H1 (cell line): ENCODE data around the gene TNNI2. TPM values are rescaled to one million over a fixed set of nuclear protein-coding genes. Genes with fewer than 3 reads are reported as not detected.

Experiments used
- BRCA1 ChIP-seq: IDR thresholded peaks from 2 replicates; pipeline ENCODE4 v1.6.1; 2012; ENCODE audit warnings: low read depth, low read length, improper control_type of control experiment
- EP300 ChIP-seq, 2 experiments: IDR thresholded peaks; 1 replicate in 1 of 2; 2 replicates in 1 of 2; pipeline ENCODE4 v1.6.1; 2011 to 2012; ENCODE audit warnings: low read depth in 2 of 2, low read length in 2 of 2, mild to moderate bottlenecking in 2 of 2, borderline replicate concordance in 1 of 2, inconsistent platforms in 1 of 2, moderate library complexity in 1 of 2
- JUN ChIP-seq: IDR thresholded peaks from 2 replicates; pipeline ENCODE4 v1.6.1; 2011; ENCODE audit warnings: low read depth, mild to moderate bottlenecking, improper control_type of control experiment, low read length
- KDM5A ChIP-seq: fragments of 200-600 bp; IDR thresholded peaks from 2 replicates; pipeline ENCODE4 v1.7.1; 2012; ENCODE audit warnings: mild to moderate bottlenecking, low read length, inconsistent platforms, mixed read lengths
- NANOG ChIP-seq: IDR thresholded peaks from 2 replicates; pipeline ENCODE4 v1.6.1; 2011; ENCODE audit warnings: low read length, low read depth, mild to moderate bottlenecking, inconsistent platforms; ENCODE audit not compliant: insufficient read depth, poor library complexity, severe bottlenecking
- NRF1 ChIP-seq: IDR thresholded peaks from 2 replicates; pipeline ENCODE4 v1.6.1; 2011; ENCODE audit warnings: mild to moderate bottlenecking, low read depth, low read length, improper control_type of control experiment
- POLR2A ChIP-seq, 2 experiments: IDR thresholded peaks; 1 replicate in 1 of 2; 2 replicates in 1 of 2; pipeline ENCODE4 v1.6.1; 2011; ENCODE audit warnings: low read depth in 2 of 2, low read length in 2 of 2, mild to moderate bottlenecking in 2 of 2; ENCODE audit errors: control extremely low read depth in 1 of 2
- SUZ12 ChIP-seq: fragments of 200-600 bp; sonication (generic); IDR thresholded peaks from 2 replicates; pipeline ENCODE4 v1.6.1; 2012; ENCODE audit warnings: mild to moderate bottlenecking, inconsistent platforms, low read length, moderate library complexity, mixed read lengths
- TAF1 ChIP-seq: IDR thresholded peaks from 2 replicates; pipeline ENCODE4 v1.6.1; 2011; ENCODE audit warnings: mild to moderate bottlenecking, low read depth, low read length
- TAF7 ChIP-seq: optimal IDR thresholded peaks from 2 replicates; pipeline ENCODE3; 2011; ENCODE audit warnings: low read depth, mild to moderate bottlenecking, inconsistent platforms, low read length, moderate library complexity, borderline replicate concordance
- polyA plus RNA-seq, 7 experiments: library from polyadenylated mRNA; depleted of rRNA in 3 of 7; stranded (reverse) in 5 of 7; unstranded in 2 of 7; fragments of >200 nt in 5 of 7; fragments of 200-250 nt in 2 of 7; gene quantifications; 1 replicate in 5 of 7; 2 replicates in 1 of 7; 4 replicates in 1 of 7; pipeline versions ENCODE4 v1.2.1 to v1.2.3, GENCODE V29; 2011 to 2013; ENCODE audit warnings: missing spikeins in 2 of 7, mixed read lengths in 2 of 7
- total RNA-seq: library from RNA; stranded (reverse); fragmentation: NEBNext Ultra II Directional; extraction: Animal tissue kit (Norgen Biotek cat#: 25700); gene quantifications from 2 replicates; pipeline ENCODE4 v1.2.1, GENCODE V29; 2021
- TF ChIP-seq, protein P1 (sequence below): fragments of 300-600 bp; sonication (generic); IDR thresholded peaks from 2 replicates; pipeline ENCODE4 v1.7.1; 2012; ENCODE audit warnings: low read length, moderate library complexity, mild to moderate bottlenecking, inconsistent platforms; ENCODE audit not compliant: insufficient replicate concordance

The TNNI2 gene
- total and polyA plus RNA-seq, 2 of the 8 experiments (the other 6 are each of a cell fraction or from before 2014, with no cell fraction given) = not detected

DNA sequence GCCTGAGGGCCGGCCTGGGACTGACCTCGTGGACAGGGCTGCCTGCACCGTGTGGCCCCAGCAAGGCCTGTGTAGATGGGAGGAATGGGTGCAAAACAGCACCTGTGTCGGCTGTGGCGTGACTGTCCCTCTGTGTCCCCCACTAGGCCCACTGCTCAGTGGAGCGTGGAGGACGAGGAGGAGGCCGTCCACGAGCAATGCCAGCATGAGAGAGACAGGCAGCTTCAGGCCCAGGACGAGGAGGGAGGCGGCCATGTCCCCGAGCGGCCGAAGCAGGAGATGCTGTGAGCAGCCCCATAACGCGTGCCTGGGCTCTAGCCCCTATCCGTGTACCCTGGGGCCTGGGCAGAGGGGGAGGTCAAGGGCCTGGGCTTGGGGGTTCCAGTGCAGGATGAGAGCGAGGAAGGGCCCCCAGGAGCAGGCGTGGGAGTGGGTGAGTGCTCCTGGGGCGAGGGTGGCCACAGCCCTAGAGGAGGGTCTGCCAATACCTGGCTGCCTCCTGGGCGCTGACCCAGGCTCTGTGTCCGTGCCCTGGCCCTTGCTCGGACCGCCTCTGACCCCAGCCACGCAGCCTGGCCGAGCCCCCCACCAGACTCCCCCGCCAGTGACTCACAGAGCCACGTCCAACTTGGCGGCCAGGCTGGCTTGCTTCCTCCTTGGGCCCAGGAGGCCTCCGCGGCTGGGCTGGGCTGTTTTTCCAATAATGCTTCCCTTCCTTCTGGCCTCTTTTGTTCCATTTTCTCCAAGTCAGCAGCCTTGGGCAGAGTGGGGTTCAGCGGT lies 41.4 kb downstream of the TNNI2 start (continued):
- TF ChIP-seq, protein P1, sequence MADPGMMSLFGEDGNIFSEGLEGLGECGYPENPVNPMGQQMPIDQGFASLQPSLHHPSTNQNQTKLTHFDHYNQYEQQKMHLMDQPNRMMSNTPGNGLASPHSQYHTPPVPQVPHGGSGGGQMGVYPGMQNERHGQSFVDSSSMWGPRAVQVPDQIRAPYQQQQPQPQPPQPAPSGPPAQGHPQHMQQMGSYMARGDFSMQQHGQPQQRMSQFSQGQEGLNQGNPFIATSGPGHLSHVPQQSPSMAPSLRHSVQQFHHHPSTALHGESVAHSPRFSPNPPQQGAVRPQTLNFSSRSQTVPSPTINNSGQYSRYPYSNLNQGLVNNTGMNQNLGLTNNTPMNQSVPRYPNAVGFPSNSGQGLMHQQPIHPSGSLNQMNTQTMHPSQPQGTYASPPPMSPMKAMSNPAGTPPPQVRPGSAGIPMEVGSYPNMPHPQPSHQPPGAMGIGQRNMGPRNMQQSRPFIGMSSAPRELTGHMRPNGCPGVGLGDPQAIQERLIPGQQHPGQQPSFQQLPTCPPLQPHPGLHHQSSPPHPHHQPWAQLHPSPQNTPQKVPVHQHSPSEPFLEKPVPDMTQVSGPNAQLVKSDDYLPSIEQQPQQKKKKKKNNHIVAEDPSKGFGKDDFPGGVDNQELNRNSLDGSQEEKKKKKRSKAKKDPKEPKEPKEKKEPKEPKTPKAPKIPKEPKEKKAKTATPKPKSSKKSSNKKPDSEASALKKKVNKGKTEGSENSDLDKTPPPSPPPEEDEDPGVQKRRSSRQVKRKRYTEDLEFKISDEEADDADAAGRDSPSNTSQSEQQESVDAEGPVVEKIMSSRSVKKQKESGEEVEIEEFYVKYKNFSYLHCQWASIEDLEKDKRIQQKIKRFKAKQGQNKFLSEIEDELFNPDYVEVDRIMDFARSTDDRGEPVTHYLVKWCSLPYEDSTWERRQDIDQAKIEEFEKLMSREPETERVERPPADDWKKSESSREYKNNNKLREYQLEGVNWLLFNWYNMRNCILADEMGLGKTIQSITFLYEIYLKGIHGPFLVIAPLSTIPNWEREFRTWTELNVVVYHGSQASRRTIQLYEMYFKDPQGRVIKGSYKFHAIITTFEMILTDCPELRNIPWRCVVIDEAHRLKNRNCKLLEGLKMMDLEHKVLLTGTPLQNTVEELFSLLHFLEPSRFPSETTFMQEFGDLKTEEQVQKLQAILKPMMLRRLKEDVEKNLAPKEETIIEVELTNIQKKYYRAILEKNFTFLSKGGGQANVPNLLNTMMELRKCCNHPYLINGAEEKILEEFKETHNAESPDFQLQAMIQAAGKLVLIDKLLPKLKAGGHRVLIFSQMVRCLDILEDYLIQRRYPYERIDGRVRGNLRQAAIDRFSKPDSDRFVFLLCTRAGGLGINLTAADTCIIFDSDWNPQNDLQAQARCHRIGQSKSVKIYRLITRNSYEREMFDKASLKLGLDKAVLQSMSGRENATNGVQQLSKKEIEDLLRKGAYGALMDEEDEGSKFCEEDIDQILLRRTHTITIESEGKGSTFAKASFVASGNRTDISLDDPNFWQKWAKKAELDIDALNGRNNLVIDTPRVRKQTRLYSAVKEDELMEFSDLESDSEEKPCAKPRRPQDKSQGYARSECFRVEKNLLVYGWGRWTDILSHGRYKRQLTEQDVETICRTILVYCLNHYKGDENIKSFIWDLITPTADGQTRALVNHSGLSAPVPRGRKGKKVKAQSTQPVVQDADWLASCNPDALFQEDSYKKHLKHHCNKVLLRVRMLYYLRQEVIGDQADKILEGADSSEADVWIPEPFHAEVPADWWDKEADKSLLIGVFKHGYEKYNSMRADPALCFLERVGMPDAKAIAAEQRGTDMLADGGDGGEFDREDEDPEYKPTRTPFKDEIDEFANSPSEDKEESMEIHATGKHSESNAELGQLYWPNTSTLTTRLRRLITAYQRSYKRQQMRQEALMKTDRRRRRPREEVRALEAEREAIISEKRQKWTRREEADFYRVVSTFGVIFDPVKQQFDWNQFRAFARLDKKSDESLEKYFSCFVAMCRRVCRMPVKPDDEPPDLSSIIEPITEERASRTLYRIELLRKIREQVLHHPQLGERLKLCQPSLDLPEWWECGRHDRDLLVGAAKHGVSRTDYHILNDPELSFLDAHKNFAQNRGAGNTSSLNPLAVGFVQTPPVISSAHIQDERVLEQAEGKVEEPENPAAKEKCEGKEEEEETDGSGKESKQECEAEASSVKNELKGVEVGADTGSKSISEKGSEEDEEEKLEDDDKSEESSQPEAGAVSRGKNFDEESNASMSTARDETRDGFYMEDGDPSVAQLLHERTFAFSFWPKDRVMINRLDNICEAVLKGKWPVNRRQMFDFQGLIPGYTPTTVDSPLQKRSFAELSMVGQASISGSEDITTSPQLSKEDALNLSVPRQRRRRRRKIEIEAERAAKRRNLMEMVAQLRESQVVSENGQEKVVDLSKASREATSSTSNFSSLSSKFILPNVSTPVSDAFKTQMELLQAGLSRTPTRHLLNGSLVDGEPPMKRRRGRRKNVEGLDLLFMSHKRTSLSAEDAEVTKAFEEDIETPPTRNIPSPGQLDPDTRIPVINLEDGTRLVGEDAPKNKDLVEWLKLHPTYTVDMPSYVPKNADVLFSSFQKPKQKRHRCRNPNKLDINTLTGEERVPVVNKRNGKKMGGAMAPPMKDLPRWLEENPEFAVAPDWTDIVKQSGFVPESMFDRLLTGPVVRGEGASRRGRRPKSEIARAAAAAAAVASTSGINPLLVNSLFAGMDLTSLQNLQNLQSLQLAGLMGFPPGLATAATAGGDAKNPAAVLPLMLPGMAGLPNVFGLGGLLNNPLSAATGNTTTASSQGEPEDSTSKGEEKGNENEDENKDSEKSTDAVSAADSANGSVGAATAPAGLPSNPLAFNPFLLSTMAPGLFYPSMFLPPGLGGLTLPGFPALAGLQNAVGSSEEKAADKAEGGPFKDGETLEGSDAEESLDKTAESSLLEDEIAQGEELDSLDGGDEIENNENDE = no peak
- TF ChIP-seq EP300 (IDR thresholded peaks at IDR 0.05; ENCODE audit: borderline replicate concordance in 1 of 2, low read depth in 2 of 2, low read length in 2 of 2) (no peak), KDM5A (no peak), NRF1 (no peak), NANOG (no peak), TAF7 (no peak), TAF1 (no peak), JUN (no peak), BRCA1 (no peak), POLR2A (IDR thresholded peaks at IDR 0.05; ENCODE audit: control extremely low read depth in 1 of 2, low read depth in 2 of 2, low read length in 2 of 2) (no peak), SUZ12 (no peak)
